ENCODE results near the gene CCDC66. TPM values are rescaled to one million over a fixed set of nuclear protein-coding genes. Genes with fewer than 3 reads are reported as not detected.

Gene CCDC66
- total and polyA plus RNA-seq, 2 experiments from 2014 or later, result 26.9 to 50.3 TPM

DNA sequence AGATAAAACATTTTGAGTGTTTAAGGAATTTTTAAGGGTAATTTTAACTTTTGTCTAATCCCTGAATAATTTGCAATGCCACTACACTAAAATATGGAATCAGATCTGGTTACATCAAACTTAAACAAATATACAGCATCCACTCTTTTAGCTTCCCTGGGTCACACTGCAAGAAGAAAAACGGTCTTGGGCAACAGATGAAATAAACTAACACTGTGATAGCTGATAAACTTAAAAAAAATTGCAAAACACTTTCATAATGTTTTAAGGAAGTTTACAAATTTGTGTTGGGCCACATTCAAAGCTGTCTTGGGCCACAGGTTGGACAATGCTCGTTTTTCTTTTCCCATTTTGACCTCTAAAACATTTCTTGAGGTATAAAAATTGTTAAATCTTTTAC, 34.3 kb downstream of the CCDC66 start:
- DNase-seq (ENCODE audit: low spot score), result no peak
- H4K20me1 ChIP-seq (replicated peaks; ENCODE audit: insufficient read depth), result no peaks in the 10 kb centered on the region
- peaks cover 27% of the 10 kb centered on the region; the same call in 2 of the 3 replicates for H3K36me3 Mint-ChIP-seq (ENCODE audit: low read depth)
- H3K27ac ChIP-seq (ENCODE audit: low read depth), result peak overlapping the region; percentile 14; the same call in 1 of the 2 replicates
- H3K4me1 Mint-ChIP-seq, result peaks cover 16% of the 10 kb centered on the region
- H3K27me3 Mint-ChIP-seq (ENCODE audit: insufficient read depth, low read depth, poor library complexity), result peaks cover 8% of the 10 kb centered on the region
- H3K4me3 Mint-ChIP-seq, result no peak overlapping the region
- no peaks in the 10 kb centered on the region for H3K9me2 ChIP-seq (ENCODE audit: insufficient read depth)
- no peaks in the 10 kb centered on the region for H3F3A ChIP-seq (replicated peaks; ENCODE audit: low read depth)
- TF ChIP-seq, protein P1, sequence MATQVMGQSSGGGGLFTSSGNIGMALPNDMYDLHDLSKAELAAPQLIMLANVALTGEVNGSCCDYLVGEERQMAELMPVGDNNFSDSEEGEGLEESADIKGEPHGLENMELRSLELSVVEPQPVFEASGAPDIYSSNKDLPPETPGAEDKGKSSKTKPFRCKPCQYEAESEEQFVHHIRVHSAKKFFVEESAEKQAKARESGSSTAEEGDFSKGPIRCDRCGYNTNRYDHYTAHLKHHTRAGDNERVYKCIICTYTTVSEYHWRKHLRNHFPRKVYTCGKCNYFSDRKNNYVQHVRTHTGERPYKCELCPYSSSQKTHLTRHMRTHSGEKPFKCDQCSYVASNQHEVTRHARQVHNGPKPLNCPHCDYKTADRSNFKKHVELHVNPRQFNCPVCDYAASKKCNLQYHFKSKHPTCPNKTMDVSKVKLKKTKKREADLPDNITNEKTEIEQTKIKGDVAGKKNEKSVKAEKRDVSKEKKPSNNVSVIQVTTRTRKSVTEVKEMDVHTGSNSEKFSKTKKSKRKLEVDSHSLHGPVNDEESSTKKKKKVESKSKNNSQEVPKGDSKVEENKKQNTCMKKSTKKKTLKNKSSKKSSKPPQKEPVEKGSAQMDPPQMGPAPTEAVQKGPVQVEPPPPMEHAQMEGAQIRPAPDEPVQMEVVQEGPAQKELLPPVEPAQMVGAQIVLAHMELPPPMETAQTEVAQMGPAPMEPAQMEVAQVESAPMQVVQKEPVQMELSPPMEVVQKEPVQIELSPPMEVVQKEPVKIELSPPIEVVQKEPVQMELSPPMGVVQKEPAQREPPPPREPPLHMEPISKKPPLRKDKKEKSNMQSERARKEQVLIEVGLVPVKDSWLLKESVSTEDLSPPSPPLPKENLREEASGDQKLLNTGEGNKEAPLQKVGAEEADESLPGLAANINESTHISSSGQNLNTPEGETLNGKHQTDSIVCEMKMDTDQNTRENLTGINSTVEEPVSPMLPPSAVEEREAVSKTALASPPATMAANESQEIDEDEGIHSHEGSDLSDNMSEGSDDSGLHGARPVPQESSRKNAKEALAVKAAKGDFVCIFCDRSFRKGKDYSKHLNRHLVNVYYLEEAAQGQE (IDR thresholded peaks at IDR 0.05; ENCODE audit: unreplicated experiment), result no peak
- TF ChIP-seq, protein P2, sequence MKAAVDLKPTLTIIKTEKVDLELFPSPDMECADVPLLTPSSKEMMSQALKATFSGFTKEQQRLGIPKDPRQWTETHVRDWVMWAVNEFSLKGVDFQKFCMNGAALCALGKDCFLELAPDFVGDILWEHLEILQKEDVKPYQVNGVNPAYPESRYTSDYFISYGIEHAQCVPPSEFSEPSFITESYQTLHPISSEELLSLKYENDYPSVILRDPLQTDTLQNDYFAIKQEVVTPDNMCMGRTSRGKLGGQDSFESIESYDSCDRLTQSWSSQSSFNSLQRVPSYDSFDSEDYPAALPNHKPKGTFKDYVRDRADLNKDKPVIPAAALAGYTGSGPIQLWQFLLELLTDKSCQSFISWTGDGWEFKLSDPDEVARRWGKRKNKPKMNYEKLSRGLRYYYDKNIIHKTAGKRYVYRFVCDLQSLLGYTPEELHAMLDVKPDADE (IDR thresholded peaks at IDR 0.05), result no peak
- no peak for TF ChIP-seq ZNF331 (CRISPR knock-in tag; IDR thresholded peaks at IDR 0.05; ENCODE audit: low read depth)
- no peak for TF ChIP-seq EZH2 (IDR thresholded peaks at IDR 0.05; ENCODE audit: low read depth, unreplicated experiment)
- TF ChIP-seq CREB1 (CRISPR knock-in tag; IDR thresholded peaks at IDR 0.05; ENCODE audit: low read depth), result no peak
- TF ChIP-seq JUNB (IDR thresholded peaks at IDR 0.05; ENCODE audit: unreplicated experiment), result no peak
- TF ChIP-seq, protein P3, sequence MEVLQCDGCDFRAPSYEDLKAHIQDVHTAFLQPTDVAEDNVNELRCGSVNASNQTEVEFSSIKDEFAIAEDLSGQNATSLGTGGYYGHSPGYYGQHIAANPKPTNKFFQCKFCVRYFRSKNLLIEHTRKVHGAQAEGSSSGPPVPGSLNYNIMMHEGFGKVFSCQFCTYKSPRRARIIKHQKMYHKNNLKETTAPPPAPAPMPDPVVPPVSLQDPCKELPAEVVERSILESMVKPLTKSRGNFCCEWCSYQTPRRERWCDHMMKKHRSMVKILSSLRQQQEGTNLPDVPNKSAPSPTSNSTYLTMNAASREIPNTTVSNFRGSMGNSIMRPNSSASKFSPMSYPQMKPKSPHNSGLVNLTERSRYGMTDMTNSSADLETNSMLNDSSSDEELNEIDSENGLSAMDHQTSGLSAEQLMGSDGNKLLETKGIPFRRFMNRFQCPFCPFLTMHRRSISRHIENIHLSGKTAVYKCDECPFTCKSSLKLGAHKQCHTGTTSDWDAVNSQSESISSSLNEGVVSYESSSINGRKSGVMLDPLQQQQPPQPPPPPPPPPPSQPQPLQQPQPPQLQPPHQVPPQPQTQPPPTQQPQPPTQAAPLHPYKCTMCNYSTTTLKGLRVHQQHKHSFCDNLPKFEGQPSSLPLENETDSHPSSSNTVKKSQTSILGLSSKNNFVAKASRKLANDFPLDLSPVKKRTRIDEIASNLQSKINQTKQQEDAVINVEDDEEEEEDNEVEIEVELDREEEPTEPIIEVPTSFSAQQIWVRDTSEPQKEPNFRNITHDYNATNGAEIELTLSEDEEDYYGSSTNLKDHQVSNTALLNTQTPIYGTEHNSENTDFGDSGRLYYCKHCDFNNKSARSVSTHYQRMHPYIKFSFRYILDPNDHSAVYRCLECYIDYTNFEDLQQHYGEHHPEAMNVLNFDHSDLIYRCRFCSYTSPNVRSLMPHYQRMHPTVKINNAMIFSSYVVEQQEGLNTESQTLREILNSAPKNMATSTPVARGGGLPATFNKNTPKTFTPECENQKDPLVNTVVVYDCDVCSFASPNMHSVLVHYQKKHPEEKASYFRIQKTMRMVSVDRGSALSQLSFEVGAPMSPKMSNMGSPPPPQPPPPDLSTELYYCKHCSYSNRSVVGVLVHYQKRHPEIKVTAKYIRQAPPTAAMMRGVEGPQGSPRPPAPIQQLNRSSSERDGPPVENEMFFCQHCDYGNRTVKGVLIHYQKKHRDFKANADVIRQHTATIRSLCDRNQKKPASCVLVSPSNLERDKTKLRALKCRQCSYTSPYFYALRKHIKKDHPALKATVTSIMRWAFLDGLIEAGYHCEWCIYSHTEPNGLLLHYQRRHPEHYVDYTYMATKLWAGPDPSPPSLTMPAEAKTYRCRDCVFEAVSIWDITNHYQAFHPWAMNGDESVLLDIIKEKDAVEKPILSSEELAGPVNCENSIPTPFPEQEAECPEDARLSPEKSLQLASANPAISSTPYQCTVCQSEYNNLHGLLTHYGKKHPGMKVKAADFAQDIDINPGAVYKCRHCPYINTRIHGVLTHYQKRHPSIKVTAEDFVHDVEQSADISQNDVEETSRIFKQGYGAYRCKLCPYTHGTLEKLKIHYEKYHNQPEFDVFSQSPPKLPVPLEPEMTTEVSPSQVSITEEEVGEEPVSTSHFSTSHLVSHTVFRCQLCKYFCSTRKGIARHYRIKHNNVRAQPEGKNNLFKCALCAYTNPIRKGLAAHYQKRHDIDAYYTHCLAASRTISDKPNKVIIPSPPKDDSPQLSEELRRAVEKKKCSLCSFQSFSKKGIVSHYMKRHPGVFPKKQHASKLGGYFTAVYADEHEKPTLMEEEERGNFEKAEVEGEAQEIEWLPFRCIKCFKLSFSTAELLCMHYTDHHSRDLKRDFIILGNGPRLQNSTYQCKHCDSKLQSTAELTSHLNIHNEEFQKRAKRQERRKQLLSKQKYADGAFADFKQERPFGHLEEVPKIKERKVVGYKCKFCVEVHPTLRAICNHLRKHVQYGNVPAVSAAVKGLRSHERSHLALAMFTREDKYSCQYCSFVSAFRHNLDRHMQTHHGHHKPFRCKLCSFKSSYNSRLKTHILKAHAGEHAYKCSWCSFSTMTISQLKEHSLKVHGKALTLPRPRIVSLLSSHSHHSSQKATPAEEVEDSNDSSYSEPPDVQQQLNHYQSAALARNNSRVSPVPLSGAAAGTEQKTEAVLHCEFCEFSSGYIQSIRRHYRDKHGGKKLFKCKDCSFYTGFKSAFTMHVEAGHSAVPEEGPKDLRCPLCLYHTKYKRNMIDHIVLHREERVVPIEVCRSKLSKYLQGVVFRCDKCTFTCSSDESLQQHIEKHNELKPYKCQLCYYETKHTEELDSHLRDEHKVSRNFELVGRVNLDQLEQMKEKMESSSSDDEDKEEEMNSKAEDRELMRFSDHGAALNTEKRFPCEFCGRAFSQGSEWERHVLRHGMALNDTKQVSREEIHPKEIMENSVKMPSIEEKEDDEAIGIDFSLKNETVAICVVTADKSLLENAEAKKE (CRISPR knock-in tag; IDR thresholded peaks at IDR 0.05), result no peak
- TF ChIP-seq EZH2phosphoT487 (IDR thresholded peaks at IDR 0.05; ENCODE audit: unreplicated experiment), result no peak
- TF ChIP-seq STAT1 (IDR thresholded peaks at IDR 0.05; ENCODE audit: unreplicated experiment), result no peak
- TF ChIP-seq ZNF114 (CRISPR knock-in tag; IDR thresholded peaks at IDR 0.05), result no peak
- H3K27me3 ChIP-seq (ENCODE audit: insufficient read depth), result no peaks in the 10 kb centered on the region
- no peak for ATAC-seq
- H3K4me1 ChIP-seq (ENCODE audit: insufficient read depth), result no peaks in the 10 kb centered on the region
- no peaks in the 10 kb centered on the region for H3K9me3 Mint-ChIP-seq
- no peak overlapping the region for H3K4me3 ChIP-seq
- no peak overlapping the region for H3K4me2 ChIP-seq
- no peaks in the 10 kb centered on the region for H3K36me3 ChIP-seq (ENCODE audit: insufficient read depth)
- H3K79me2 ChIP-seq (replicated peaks; ENCODE audit: insufficient read depth), result no peaks in the 10 kb centered on the region
- peak overlapping the region; percentile 89 for H3K27ac Mint-ChIP-seq
- no peak overlapping the region for H2AFZ ChIP-seq
